AML-193 (cell line): ENCODE data around the gene PCDHGA3.
"Not testable (repeated sequence)": the region's sequence is repeated elsewhere in the genome, so short reads cannot be mapped to it uniquely, and the experiment has no call there.

Experiments
- DNase-seq, 2 experiments: peaks; one replicate each; lab custom pipeline; 2025; lab: John Stamatoyannopoulos, UW

The PCDHGA3 gene

GRCh38 chr5:141383345-141383744, 39.7 kb downstream of the PCDHGA3 start:
- no peak for DNase-seq

GRCh38 chr5:141384471-141385267, 41.0 kb downstream of the PCDHGA3 start:
- DNase-seq = no peak

- DNase-seq = not testable (repeated sequence)
These were observed 44.1 kb downstream of the PCDHGA3 start, which contains the start of gene PCDHGB4 for GRCh38 chr5:141387557-141388311. Gene PCDHGB4 (plus strand): TSS chr5:141387698. CDS start chr5:141387885, 187 bp downstream.

- DNase-seq = no peak
These were observed 45.0 kb downstream of the PCDHGA3 start for GRCh38 chr5:141388661-141389060.

GRCh38 chr5:141389153-141390042, 45.8 kb downstream of the PCDHGA3 start:
- DNase-seq = no peak

GRCh38 chr5:141392429-141393198, 49.0 kb downstream of the PCDHGA3 start, which contains the start of gene PCDHGA8:
Gene PCDHGA8 (plus strand): TSS chr5:141392633. CDS start chr5:141392814, 181 bp downstream.
- DNase-seq = peak; percentile 17 to 27

- no peak for DNase-seq
These were observed 49.6 kb downstream of the PCDHGA3 start for GRCh38 chr5:141393267-141393666.

GRCh38 chr5:141394401-141395187, 51.0 kb downstream of the PCDHGA3 start:
- not testable (repeated sequence) for DNase-seq
